Measurements from ENCODE around the gene PSD2.

The PSD2 gene

GRCh38 chr5:139763930-139764791, 31.4 kb upstream of the PSD2 start:
- peak; percentile 28 to 34 for DNase-seq

- DNase-seq: no peak
These were observed 30.7 kb upstream of the PSD2 start for GRCh38 chr5:139764886-139765408.

GRCh38 chr5:139765409-139766217, 30.0 kb upstream of the PSD2 start:
- DNase-seq: peak; percentile 76 to 81

DNA sequence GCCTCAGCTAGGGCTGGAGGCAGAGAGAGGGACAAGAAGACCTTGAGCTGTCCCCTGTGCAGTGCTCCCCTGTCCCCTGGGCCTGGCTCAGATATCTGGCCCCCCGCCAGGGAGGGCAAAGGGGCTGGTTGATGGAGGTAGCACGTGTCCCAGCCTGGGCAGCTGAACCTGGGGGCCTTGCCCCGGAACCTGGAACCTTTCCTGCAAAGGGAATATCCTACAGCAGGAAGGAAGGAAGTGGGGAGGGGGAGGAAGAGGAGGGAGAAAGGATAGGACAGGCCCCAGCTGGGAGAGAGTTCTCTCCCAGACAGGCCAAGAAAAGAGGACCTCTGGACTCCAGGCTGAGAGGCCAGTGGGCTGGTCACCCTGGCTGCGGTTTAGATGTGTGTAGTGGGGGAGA, 27.6 kb upstream of the PSD2 start:
- no peak for DNase-seq

GRCh38 chr5:139768807-139769465, 26.7 kb upstream of the PSD2 start:
- no peak for DNase-seq

- DNase-seq: no peak
These were observed 26.1 kb upstream of the PSD2 start for GRCh38 chr5:139769477-139769876.

- DNase-seq: no peak
These were observed 24.9 kb upstream of the PSD2 start for GRCh38 chr5:139770722-139771121.

- DNase-seq: no peak
These were observed 23.4 kb upstream of the PSD2 start for GRCh38 chr5:139772089-139772791.

DNA sequence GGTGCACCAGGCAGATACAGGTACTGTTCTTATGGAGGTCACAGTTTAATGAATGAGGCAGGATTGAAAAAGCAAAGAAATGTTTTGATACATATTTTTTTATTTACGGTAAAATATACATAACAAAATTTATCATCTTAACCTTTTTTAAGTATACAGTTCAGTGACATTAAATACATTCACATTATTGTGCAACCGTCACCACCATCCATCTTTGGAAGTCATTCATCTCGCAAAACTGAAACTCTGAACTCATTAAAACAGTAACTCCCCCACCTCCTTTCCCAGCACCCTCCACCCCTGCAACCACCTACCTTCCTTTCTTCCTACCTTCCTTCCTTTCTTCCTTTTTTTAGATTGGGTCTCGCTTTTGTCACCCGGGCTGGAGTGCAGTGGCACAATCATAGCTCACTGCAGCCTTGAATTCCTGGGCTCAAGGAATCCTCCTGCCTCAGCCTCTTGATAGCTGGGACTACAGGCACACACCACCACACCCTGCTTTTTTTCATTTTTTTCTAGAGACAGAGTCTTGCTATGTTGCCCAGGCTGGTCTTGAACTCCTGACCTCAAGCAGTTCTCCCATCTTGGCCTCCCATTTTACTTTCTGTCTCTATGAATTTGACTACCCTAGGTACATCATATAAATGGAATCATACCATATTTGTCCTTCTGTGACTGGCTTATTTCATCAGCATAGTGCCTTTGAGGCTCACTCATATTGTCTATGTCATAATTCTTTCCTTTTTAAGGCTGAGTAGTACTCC, 22.5 kb upstream of the PSD2 start:
- DNase-seq: no peak

DNA sequence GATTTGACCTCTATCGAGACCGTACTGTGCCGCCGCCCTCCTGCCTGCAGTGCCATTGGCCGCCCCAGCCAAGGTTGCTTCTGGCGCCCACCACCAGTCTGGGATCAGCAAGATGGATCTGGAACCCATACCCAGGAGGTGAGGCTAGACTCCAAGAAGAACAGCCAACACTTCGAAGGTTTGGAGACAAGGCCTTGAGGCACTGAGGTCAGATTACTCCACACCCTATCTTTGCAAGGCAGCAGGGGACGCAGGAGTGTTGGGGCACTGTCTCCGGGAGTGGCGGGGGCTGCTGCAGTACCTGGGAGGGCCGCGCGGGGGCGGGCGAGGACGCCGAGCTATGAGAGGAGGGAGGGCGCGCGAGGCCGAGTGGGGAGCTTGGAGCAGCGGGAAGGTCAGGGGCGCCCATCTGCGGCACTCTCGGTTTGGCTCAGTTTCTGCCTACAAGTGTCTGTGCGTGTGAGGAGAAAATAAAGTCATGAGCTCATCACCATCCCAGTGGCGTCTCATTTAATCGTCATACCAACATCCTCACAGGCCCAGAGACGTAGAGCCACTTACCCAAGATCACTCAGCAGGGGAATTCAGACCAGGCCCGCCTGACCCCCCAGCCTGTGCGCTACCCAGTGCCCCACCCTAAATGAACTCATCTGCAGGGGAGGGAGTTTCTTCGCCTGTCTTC, 20.5 kb upstream of the PSD2 start:
- DNase-seq: peak; percentile 68 to 79

- no peak for DNase-seq
These were observed 19.7 kb upstream of the PSD2 start for GRCh38 chr5:139775872-139776271.

DNA sequence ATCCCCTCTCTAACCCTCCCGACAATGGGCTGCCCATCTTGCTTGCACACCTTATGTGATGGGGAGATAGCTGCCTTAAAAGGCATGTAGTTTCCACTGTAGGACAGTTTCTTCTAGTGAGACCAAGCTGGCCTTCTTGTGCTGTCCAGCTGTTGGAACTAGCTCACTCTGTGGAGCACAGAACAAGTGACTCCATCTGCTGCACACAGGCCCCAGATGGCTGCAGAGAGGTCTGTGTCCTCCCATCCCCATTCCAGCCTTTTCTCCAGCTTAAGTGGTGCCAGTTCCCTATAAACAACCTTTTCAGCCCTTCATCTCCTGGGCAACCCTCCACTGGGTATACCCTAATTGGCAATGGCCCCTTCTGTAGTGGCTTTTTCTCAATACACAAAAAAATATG, 18.7 kb upstream of the PSD2 start:
- DNase-seq: no peak

GRCh38 chr5:139783436-139783965, 12.1 kb upstream of the PSD2 start:
- no peak for DNase-seq

GRCh38 chr5:139784488-139784887, 11.1 kb upstream of the PSD2 start:
- no peak for DNase-seq

- no peak for DNase-seq
These were observed 8.4 kb upstream of the PSD2 start for GRCh38 chr5:139787257-139787567.

GRCh38 chr5:139787568-139788293, 7.9 kb upstream of the PSD2 start:
- DNase-seq: peak; percentile 83 to 85

DNA sequence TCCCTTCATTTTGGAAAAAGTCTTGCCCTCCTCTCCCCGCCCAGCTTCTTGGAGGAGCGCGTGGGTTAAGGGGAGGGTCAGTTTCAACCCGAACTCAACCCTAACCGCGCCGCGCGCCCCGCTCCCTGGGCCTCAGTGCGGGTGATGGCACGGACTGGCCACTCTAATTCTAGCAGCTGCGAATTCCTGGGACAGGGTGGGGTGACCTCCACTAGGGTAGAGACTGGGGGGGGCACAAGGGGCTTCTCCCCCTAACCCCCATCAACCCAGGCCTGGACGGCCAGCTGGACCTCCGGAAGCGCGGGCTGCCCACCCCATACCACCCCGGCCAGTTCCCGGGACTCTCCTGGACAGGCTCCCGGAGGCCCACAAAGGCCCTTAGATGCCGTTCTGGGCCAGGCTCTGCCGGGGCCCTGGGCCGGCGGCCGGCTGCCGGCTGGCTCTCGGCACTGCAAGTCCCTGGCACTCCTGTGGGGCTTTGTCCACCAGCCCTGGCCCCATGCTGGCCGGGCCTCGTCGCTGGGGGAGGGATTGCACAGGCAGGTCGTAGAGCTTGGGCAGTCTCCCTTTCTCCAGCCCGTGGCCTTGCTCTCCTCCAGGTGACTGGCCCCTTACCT, 7.2 kb upstream of the PSD2 start:
- no peak for DNase-seq

DNA sequence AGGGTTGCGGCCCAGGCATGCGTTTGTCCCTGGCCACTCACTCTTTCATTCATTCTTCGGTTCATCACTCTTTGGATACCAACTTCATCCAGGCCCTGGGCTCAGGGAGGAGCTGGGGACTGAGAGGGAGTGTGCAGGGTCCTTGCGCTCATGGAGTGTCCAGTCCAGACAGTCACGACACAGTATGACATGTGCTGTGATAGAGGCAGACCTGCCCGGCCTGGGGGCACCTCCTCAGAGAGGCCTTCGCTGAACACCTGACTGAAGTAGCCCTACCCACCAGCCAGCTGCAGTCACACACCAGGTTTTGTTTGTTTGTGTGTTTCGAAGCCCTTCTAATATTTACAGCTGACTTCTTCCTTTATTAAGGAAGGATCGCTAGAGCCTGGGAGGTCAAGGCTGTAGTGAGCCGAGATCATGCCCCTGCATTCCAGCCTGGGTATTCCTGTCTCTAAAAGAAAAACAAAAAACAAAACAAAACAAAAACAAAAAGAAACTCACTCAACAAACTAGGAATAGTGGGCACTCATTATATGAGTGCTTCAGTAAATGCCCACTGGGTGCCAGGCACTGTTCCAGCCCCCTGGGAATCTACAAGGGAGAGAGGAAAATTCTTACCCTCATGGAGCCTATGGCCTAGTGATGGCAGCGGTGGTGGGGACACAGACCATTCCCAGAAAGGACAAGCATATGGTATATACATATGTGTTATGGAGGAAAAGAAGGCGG, 6.3 kb upstream of the PSD2 start:
- DNase-seq: no peak

DNA sequence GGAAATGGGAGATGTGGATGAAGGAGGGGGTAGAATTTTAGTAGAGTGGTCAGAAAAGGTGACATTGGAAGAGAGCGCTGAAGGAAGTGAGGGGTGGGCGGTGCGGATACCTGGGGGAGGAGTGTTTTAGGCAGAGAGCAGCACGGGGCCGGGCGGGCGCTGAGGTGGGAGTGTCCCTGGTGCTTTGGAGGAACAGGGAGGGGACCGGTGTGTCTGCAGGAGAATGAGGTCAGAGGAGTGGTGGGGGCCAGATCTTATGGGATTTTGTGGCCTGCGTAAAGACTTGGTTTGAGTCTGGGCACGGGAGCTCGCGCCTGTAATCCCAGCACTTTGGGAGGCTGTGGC, 5.8 kb upstream of the PSD2 start:
- no peak for DNase-seq
